ENCODE measurements around the gene HES4. TPM values are rescaled to one million over a fixed set of nuclear protein-coding genes. Genes with fewer than 3 reads are reported as not detected.

HES4 gene, protein sequence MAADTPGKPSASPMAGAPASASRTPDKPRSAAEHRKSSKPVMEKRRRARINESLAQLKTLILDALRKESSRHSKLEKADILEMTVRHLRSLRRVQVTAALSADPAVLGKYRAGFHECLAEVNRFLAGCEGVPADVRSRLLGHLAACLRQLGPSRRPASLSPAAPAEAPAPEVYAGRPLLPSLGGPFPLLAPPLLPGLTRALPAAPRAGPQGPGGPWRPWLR
- 127 and 154 TPM in 2 replicates for polyA plus RNA-seq (2014; cell fraction: cytosol; rRNA removed)
- 611 and 684 TPM in 2 replicates for polyA plus RNA-seq (2014; cell fraction: nucleus; rRNA removed)

DNA sequence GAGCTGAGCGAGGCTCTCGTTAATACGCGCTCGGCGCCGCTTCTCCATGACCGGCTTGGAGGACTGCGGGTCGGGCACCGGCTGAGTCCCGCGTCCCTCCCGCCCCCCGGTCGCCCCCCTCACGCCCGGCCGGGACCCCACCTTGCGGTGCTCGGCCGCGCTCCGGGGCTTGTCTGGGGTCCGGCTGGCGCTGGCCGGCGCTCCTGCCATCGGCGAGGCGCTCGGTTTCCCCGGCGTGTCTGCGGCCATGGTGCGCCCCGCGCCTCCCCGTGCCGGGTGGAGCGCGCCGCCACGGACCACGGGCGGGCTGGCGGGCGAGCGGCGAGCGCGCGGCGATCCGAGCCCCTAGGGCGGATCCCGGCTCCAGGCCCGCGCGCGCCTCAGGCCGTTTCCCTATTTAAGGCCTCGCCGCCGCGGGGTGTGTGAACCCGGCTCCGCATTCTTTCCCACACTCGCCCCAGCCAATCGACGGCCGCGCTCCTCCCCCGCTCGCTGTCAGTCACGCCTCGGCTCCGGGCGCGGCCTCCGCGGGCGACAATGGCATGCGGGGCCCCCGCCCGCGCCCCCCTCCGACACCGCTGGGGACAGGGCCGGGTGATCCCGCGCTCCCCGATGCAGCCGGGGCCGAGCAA, at the start of gene HES4:
TSS of gene HES4 (minus strand) at position 373 of the 632 bp plus-strand sequence. CDS start at position 249, 124 bp downstream.
- DNase-seq (ENCODE audit: low spot score): peak; percentile 87

DNA sequence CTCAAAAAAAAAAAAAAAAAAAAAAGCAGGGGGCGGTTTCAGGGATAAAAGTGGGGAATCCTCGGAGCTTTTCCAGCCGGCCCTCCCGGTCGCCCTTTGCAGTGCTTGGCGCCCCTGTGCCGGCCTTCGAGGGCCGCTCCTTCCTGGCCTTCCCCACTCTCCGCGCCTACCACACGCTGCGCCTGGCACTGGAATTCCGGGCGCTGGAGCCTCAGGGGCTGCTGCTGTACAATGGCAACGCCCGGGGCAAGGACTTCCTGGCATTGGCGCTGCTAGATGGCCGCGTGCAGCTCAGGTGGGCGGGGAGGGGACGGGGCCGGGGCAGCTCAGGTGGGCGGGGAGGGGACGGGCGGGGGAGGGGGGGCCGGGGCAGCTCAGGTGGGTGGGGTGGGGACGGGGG, 48.9 kb upstream of the HES4 start:
- DNase-seq (ENCODE audit: low spot score): no peak

DNA sequence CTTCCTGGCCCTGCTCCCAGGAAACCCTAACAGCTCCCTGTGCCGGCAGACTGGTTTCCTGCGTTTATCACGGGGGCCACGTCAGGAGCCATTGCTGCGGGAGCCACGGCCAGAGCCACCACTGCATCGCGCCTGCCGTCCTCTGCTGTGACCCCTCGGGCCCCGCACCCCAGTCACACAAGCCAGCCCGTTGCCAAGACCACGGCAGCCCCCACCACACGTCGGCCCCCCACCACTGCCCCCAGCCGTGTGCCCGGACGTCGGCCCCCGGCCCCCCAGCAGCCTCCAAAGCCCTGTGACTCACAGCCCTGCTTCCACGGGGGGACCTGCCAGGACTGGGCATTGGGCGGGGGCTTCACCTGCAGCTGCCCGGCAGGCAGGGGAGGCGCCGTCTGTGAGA, 48.1 kb upstream of the HES4 start:
- no peak for DNase-seq (ENCODE audit: low spot score)

DNA sequence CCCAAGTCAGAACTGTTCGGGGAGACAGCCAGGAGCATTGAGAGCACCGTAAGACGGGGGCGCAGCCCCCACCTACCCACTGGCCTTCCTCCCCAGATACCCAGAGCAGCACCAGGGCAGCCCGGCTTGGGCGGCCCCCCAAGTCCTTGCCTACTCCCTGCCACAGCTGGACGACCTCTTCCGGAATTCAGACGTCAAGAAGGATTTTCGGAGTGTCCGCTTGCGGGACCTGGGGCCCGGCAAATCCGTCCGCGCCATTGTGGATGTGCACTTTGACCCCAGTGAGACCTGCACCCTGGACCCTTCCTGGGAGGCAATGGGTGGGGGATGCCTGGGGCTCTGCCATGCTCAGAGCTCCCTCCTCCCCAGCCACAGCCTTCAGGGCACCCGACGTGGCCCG, 47.5 kb upstream of the HES4 start:
- DNase-seq (ENCODE audit: low spot score): no peak

DNA sequence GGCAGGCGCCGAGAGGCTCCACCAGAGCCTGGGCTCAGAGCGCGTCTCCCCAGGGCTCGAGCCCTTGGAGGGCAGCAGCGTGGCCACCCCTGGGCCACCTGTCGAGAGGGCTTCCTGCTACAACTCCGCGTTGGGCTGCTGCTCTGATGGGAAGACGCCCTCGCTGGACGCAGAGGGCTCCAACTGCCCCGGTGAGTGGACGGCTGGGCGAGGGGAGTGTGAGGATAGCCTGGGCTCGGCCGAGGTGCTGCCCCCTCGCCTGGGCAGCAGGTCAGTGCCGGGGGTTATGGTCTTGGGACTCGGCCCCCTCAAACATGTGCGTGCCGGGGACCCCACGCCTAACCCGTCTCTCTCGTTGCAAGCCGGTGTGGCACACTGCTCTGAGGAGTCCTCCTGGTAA, 46.9 kb upstream of the HES4 start:
- DNase-seq (ENCODE audit: low spot score): no peak

DNA sequence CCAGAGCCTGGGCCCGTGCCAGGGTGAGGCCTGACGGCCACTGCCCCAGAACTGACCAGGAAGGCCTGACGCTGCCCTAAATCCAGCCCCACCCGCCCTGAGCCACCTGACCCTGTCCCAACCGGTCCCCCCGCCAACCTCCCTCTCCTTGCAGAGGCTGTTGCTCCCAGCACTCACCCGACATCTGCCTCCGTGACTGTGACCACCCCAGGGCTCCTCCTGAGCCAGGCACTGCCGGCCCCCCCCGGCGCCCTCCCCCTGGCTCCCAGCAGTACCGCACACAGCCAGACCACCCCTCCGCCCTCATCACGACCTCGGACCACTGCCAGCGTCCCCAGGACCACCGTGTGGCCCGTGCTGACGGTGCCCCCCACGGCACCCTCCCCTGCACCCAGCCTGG, 46.3 kb upstream of the HES4 start:
- DNase-seq (ENCODE audit: low spot score): no peak

DNA sequence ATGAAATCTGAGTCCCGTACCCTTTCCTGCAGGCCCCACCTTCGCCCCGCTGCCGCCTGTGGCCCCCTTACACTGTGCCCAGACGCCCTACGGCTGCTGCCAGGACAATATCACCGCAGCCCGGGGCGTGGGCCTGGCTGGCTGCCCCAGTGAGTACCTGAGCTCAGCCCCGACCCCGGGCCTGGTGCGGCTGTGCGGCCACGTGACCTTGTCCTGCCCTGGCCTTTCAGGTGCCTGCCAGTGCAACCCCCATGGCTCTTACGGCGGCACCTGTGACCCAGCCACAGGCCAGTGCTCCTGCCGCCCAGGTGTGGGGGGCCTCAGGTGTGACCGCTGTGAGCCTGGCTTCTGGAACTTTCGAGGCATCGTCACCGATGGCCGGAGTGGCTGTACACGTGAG, 45.2 kb upstream of the HES4 start:
- no peak for DNase-seq (ENCODE audit: low spot score)

DNA sequence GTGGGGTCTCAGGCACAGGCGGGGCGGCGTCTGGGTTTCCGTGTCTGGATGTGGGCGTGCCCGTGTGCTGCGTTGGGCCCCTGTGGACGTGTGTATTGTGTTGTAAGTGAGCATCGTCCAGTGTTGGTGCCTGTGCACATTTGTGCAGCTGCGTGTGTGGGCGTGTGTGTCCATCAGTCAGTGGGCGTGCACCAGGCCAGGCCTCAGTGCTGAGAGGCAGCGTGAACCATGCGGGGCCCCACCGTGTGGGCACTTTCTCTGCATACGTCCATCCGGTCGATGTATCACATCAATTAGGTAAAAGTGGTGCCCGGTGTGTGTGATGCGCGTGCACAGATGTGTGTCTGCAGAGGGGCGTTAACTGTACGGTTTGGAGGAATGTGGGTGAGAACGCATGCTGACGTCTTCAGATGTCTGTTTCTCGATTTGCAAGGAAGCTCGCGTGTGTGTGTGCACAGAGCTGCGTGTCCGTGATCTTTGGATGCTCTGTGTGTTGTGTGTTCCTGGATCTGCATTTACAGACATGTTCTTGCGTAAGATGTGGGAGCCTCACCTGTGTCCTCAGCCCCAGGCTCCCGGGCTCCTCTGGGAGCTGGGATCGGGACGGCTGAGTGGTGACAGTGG, 44.7 kb upstream of the HES4 start:
- no peak for DNase-seq (ENCODE audit: low spot score)

DNA sequence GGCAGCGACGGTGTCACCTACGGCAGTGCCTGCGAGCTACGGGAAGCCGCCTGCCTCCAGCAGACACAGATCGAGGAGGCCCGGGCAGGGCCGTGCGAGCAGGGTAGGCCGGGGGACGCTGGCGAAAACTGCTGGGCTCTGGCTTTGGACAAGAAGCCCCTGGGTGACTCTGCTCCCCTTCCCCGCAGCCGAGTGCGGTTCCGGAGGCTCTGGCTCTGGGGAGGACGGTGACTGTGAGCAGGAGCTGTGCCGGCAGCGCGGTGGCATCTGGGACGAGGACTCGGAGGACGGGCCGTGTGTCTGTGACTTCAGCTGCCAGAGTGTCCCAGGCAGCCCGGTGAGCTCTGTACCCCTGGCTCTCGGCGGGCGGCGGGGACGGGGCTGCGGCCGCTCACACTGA, 44.0 kb upstream of the HES4 start:
- no peak for DNase-seq (ENCODE audit: low spot score)

DNA sequence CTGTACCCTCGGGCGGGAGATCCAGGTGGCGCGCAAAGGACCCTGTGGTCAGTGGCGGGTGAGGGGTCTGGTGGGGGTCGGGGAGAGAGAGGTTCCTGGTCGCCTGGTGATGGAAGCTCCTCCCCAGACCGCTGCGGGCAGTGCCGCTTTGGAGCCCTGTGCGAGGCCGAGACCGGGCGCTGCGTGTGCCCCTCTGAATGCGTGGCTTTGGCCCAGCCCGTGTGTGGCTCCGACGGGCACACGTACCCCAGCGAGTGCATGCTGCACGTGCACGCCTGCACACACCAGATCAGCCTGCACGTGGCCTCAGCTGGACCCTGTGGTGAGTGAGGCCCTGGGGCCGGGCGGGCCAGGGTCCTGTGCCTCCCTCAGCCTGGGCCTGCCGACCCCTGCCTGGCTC, 43.5 kb upstream of the HES4 start:
- no peak for DNase-seq (ENCODE audit: low spot score)

DNA sequence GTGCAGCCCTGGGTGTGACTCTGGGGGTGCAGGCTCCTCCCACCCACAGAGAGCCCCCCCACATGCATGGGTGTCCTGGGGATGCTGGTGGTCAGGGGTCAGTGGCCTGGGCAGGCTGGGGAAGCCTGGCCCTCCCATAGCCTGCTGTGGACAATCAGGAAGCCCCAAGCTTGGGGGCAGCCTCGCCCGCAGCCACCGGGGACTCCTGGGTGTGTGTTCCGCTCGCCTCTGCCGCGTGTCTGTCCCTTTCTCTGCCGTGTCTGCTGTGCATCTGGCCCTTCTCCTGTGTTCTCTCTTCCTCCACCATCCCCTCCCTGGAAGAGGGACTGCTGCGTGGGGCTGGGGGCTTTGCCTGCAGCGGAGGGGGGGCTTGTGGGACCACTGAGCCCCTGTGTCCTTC, 42.9 kb upstream of the HES4 start:
- DNase-seq (ENCODE audit: low spot score): no peak

DNA sequence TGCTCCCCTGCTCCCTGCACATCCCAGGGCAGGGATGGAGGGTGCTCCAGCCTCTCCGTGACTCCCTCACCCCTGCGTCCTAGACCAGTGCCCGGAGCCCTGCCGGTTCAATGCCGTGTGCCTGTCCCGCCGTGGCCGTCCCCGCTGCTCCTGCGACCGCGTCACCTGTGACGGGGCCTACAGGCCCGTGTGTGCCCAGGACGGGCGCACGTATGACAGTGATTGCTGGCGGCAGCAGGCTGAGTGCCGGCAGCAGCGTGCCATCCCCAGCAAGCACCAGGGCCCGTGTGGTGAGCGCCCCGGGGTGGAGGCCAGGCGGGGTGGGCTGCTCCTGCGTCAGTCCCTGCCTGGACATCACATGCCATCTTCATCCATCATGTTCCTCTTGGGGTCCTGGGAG, 42.0 kb upstream of the HES4 start:
- DNase-seq (ENCODE audit: low spot score): no peak

DNA sequence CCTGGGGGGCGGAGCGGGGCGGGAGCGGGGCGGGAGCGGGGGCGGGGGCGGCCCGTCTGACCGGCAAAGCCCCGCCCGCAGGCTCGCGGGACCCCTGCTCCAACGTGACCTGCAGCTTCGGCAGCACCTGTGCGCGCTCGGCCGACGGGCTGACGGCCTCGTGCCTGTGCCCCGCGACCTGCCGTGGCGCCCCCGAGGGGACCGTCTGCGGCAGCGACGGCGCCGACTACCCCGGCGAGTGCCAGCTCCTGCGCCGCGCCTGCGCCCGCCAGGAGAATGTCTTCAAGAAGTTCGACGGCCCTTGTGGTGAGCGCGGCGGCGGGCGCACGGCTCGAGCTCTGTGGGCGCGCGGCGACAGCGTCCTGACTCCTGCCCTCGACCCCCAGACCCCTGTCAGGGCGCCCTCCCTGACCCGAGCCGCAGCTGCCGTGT, 41.2 kb upstream of the HES4 start:
- DNase-seq (ENCODE audit: low spot score): no peak

DNA sequence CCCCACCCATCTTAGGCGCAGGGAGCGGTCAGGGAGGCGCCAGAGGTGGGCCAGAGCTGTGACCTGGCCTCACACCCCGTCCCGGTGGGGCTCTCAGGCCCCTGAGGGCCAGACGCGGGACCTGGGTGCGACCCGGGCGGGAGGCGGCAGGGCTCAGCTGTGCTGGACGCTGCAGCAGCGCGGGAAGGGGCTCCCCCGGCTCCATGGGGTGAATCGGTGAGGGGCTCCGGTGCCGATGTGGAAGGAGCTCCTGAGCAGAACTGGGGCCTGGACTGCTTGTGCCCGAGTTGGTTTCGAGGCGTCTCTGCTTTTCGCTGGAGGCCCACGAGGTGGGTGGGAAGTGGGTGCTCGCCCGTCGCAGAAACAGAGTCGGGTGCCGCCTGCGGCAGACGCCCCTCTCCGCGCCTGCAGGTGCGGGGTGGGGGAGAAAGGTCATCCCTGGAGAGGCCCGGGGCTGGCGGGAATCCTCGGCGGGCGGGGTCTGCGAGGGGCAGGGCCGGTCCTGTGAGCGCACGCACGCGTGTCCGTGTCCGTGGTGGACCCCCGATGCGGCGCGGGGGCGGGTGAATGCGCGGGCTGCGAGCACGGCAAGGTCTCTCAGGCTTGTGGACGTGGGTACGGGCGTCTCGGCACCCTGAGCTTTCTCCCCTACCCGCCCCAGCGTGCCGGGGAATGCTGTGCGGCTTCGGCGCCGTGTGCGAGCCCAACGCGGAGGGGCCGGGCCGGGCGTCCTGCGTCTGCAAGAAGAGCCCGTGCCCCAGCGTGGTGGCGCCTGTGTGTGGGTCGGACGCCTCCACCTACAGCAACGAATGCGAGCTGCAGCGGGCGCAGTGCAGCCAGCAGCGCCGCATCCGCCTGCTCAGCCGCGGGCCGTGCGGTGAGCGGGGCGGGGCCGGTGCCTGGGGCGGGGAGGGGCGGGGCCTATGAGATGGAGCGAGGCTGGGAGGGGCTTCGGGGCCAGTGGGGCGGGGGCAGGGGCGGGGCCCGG, 40.4 kb upstream of the HES4 start:
- no peak for DNase-seq (ENCODE audit: low spot score)

DNA sequence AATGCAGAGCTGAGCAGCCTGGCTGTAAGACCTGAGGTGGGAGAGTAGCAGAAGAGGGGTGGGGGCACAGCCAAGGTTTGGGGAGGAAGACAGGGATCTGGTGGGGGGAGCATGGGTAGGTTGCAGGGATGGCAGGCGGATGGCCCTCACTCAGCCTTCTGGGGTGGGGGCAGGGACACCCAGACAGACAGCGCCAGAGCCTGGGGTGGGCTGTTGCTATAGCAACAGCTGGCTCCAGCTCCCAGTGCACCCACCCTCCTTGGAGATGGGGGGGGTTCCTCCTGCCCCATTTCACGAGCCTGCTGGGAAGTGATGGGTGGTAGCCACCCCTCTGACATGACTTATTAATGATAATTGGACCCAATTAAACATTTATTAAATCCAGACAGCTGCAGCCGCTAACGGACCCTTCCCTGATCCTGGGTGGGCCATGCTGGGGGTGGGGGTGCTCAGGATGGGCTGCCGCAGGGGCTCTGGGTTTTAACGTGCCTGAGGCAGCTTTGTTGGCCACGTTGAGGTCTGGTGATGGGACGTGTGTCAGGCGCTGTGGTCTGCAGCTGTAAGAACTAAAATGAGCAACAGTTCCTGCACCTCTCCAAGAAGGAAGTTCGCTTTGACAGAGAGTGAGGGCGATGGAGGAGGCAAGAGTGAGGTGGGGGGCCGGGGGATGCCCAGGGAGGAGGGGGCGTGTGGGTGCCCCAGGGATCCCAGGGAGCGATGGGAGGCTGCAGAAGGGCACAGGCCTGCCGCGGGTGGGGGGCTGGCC, 39.4 kb upstream of the HES4 start:
- DNase-seq (ENCODE audit: low spot score): no peak

DNA sequence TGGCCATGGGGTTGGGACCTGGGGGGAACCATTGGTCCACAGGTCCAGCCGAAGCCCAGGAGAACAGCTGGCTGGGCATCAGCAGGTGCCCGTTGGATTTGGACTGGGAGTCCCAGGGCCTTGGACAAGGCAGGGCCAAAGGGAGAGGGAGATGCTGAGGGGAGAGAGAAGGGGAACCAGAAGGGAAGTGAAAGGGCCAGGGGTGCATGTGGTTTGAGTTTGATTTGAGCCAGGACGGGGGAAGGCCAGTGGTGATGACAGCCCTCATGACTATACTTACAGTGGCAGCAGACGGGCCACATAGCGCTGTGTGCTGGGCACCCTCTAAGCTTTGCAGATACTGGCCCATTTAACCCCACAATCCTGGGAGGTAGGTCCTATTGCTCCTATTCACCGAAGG, 38.8 kb upstream of the HES4 start:
- no peak for DNase-seq (ENCODE audit: low spot score)

DNA sequence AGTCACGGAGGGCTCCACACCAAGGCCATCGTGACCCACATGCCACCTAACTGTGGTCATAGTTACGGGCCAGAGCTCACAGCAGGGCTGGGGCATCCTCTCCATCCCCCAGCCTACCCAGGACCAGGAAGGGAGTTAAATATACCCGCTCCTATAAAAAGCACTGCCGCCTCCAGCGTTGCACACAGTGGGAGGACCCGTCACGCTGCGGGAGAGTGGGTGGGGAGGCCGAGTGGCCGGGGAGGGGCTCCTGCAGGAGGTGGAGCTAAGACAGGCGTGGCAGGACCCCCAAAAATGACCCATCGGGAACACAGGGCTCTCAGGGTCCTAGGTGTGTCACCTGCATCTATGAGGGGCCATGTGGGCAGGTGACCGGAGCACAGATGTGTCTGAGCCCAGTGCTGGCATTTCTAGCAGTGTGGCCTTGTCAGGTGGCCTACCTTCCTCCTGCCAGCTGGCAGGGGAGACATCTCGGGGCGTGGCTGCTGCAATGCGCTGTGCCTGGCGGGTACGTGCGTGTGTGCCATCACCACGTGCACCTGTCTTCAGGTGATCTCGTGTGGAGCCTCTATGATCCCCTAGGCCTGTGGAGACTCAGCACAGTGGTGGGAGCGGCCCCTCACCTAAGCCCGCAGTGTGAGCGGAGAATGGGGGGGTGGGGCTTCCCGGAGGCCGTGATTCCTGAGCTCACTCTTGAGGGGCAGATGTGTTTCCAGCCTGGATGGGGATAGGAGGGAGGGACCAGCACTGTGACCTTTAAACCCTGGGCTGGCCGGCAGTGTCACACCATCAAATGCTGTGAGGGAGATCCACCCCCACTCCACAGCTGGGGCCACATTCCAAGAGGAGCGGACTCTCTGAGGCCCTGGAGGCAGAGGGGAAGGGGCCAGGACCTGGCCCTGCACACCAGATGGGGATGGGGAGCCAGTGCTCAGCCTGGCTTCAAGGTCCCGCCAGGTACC, 37.8 kb upstream of the HES4 start:
- DNase-seq (ENCODE audit: low spot score): no peak

DNA sequence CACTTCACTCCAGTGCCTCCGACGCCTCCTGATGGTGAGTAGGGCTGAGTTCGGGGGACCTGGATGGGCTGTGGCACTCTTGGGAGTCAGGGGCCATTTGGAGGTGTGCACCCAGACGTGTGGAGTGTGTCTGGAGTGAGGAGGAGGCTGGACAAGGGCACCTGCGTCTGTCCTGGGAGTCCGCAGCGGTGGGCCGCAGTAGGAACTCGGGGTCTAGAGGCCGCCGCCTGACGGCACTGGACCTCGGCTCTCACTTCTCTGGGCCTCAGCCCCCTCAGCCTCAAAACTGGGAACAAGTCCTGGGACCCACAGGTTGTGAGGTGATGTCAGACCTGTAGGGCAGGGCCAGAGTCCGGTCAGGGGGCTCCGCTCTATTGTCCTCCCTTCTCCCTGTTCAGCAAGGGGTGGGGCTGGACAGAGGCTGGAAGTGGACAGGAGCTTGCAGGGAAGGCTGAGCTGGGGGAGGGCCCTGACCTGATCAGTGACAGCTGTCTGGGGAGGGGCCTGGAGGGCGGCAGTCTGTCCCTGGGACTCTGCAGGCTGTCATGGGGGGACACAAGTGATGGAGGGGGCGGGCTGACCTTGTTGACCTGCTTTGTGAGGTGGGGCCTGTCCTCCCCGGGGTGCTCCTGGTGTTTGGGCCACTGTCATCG, 35.5 kb upstream of the HES4 start:
- no peak for DNase-seq (ENCODE audit: low spot score)

DNA sequence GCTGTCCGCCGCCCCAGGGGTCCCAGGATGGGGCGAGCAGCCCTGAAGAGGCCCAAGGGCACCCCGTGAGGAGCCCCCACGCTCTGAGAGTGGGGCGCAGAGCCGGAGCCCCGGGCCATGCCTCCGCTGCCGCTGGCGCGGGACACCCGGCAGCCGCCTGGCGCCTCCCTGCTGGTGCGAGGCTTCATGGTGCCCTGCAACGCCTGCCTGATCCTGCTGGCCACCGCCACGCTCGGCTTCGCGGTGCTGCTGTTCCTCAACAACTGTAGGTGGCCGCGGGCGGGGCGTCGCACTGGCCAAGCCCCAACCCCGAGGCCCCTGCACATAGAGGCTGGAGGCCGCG, 34.5 kb upstream of the HES4 start:
- DNase-seq (ENCODE audit: low spot score): no peak
